Right ventricle myocardium inferior (tissue), 1 donor: ENCODE data around the gene DOCK2. TPM values are rescaled to one million over a fixed set of nuclear protein-coding genes. Genes with fewer than 3 reads are reported as not detected.
"Not testable (repeated sequence)": the region's sequence is repeated elsewhere in the genome, so short reads cannot be mapped to it uniquely, and the experiment has no call there.

Experiments
- ATAC-seq: fragments of 200-7000 bp; cut with Tn5 transposase; one replicate; pipeline ENCODE4 v1.9.1; 2020; ENCODE audit warnings: mild to moderate bottlenecking, moderate library complexity
- DNase-seq: peaks from one replicate; pipeline ENCODE4 v3.0.0; 2021; ENCODE audit errors: missing footprints
- intact Hi-C: fragments of 100-400 bp; cut with DNase I; formaldehyde crosslinking; loops from one replicate; pipeline ENCODE4 v1.11.0; 2022
- total RNA-seq: library from RNA; stranded (reverse); fragmentation: NEBNext Ultra II Directional; extraction: Animal tissue kit (Norgen Biotek cat#: 25700); gene quantifications from one replicate; pipeline ENCODE4 v1.2.1, GENCODE V29; 2021
- donor health status: DM: no; HTN: yes; CAD: no; lungs with severe emphysema.

Gene DOCK2
- total RNA-seq, 1 donor from 2014 or later = 7.9 TPM

DNA sequence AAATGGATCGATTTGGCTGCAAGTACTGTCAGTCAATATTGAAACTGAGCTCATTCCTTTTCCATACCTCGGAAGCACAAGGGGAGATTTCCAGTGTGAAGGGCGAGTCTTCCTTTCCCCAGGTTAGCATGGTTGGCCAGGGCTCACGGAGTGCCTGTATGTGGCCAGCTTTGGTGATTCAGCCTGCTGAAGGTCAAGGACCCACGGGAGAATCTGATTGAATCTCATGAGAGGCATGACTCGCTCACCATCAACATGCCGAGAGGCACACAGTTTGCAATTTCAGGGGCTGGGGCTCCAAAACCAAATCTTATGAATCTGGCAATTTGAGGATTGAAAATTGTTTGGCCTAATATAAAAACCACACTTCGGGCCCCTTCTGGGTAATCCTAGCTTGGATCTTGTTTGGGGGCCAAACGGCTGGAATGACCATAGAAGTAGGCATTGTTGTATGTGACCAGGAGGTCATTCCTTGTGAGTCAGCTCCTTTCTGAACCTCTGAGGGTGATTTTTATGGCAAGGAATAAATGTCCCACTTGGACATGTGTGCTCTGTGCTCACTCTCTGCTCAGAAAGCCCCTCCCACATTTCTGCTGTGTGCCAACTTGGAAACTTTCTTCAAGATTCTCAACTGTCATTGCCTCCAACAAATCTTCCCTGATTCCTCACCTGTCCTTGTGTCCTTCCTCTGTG lies 69.8 kb downstream of the DOCK2 start:
- DNase-seq (no peak), ATAC-seq (no peak)
- intact Hi-C loops = loop anchor here (2.0 to 10.0 kb wide), 2 partner anchors 274 to 478 kb away; partner anchors contain the start of gene INSYN2B

DNA sequence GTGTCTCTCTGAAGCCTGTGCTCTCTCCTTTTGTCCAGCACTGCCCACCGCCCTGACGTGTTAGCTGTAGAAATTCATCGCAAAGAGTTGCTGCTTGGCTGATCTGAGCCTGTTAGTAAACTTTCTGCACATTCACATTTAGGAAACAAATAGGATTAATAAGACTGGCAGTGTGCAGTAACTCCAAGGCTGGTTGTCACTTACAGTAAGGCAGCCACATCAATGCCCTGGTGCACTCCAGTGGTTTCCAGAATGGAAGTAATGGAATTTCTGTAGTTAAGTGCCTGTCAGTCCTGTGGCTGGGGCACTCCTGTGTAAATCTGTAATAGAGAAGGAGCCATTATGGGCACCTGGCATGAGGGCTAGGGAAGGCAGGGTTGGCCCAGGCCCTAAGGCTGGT lies 70.6 kb downstream of the DOCK2 start:
- intact Hi-C loops = loop anchor here (2.0 to 10.0 kb wide), 2 partner anchors 273 to 477 kb away; partner anchors contain the start of gene INSYN2B
- DNase-seq = no peak

DNA sequence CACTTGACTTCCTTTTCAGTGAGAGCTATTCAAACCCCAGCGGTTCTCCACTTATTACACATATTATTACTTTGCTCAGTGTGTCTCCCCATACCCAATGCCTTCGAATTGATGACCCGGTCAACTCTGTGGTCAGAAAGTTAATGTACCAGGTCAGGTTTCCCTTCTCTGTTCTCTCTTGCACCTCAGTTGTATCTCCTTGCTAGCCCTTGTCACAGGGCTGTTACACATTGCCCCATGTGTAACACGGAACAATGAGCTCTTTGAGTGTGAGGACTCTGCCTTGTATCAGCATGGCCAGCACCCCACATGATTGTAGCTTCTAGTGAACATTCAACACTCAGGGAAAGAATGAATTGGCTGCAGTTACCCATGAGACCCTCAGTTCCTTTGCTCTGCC lies 73.6 kb downstream of the DOCK2 start:
- intact Hi-C loops = no loop called here
- ATAC-seq (no peak), DNase-seq (no peak)

More for the DNA sequence above, 70.6 kb downstream of the DOCK2 start:
- ATAC-seq = peak; percentile 24

DNA sequence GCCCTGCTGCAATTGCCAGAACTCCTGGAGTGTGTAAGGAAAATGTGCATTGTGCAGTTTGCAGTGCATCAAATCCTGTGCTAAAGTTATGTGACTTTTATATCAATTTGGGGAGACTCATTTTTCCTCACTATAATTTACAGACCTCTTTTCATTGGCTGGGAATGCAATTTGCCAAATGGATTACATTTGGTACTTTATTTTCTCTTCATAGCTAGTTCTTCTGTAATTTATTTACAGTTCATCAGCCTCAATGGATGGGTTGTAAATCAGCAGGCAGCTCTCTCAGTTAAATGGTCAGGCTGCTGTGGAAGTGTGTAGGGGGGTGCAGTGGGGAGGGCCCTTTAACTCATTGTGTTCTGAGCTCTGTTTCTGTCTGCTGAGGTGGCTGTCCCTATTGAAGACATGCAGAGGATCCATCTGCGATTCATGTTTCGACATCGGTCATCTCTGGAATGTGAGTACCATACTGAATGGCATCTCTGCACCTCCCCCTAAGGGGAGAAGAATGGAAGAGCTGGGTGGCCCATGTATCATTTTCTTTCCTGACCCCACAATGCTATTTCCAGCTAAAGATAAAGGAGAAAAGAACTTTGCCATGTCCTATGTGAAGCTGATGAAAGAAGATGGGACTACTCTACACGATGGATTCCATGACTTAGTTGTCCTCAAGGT lies 74.6 kb downstream of the DOCK2 start:
- ATAC-seq = no peak
- DNase-seq = no peak
- intact Hi-C loops = no loop called here

DNA sequence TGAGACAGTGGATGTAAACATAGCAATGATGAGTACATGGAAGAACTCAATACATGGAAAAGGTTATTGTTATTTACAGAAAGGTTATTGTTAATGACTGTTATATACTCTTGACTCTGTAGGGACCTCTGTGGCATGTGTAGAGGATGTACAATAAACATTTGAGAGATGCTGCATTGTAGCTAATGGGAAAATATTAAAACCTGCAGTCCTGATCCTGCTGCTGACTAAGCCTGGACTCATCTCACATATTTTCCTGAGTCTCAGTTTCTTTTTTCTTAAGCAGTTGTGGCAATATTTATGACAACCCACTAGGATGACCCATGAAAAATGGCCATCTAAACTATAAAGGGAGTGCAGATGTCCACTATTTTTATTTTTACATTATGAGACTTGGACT lies 75.4 kb downstream of the DOCK2 start:
- intact Hi-C loops = no loop called here
- DNase-seq (no peak), ATAC-seq (no peak)

DNA sequence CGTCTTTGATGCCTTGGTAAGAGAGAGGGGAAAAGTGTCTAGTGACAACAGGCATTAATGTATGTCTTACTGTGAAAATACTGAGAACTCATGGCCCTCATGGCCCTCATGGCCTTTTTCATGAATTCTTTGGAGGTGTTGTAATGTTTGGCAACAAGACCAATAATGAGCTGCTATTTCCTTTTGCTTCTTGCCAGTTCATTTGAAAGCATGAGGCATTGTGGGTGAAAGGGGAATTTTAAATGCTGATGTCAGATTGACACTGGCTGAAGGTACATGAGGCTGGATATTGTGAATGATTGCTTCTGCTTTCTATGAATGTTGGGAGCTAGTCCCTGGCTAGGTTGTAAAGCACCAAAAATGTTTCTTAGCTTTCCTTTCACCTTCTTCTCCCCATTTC lies 79.2 kb downstream of the DOCK2 start:
- ATAC-seq (no peak), DNase-seq (no peak)
- intact Hi-C loops = no loop called here

DNA sequence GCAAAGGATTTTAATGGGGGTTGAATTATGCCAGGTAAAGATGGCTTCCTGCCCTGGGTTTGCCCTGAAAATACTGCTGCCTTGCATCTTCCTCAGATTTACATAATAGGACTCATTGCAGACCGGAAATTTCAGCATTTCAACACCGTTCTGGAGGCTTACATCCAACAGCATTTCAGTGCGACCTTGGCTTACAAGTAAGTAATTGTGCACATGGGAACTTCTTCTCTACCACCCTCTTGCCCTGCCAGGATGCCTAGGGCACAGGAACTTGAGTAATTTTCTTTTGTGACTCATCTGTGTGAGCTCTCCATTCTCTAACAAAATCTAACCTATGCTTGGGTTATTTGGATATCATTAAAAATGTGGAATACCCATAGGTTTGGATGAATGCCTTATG lies 80.2 kb downstream of the DOCK2 start:
- DNase-seq (no peak), ATAC-seq (no peak)
- intact Hi-C loops = no loop called here

DNA sequence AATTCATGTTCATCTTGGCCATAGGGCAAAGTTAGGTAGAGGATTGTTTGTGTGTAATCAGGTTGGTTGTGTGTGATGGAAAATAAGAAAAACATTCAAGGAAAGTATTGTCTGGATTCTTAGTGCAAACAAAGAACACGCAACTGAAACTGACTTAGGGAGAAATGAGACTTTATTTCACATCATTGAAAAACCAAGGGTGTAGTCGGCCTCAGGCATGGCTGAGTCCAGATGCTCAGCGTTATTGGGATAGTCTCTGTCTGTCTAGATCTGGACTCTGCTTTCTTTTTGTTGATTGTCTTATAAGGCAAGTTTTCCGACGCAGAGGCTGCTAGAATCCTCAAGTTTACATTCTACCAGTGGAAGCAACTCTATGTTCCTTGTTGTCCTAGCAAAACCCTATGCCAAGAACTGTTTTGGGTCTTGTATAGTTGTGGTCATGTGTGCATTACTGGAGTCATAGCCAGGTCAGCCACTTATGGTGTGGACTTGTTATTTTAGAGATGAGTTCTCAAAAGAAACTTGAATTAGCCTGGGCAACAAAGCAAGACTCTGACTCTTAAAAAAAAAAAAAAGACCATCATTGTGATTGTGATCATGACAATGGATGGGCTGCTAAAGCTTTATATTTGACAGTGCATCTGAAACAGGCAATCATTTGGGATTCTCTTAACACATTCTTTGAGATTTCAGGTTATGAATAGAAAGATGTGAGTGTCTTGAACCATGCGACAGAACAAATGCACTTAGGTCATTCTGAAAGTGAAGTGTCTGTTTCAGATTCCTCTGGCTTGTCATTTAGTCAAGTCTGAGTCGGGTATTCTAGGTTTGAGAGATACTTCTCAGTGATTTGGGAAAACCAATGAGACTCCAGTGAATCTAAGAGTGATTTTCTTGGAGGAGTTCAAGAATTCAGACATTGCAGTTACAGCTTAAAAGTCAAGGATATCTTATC lies 82.6 kb downstream of the DOCK2 start:
- intact Hi-C loops = no loop called here
- ATAC-seq = no peak
- no peak for DNase-seq

DNA sequence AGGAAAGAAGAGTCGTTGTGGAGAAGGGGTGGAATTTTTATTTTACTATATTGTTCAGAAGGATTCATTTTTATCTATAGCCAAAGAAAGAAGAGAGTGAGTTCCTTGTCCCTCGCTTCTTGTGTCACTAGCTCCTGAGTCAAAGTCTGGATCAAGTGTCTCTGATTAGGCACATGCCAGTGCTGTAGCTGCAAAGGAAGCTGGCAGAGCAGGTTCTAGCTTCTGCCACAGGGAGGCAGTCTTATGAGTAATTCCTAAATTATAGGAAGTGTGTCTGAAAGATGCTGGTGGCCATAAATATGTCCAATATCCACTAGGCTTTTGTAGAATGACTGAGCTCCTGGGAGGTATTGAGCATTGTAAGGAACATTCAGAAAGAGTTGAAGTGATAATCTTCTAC lies 84.7 kb downstream of the DOCK2 start:
- no peak for ATAC-seq
- DNase-seq = no peak
- intact Hi-C loops = no loop called here

DNA sequence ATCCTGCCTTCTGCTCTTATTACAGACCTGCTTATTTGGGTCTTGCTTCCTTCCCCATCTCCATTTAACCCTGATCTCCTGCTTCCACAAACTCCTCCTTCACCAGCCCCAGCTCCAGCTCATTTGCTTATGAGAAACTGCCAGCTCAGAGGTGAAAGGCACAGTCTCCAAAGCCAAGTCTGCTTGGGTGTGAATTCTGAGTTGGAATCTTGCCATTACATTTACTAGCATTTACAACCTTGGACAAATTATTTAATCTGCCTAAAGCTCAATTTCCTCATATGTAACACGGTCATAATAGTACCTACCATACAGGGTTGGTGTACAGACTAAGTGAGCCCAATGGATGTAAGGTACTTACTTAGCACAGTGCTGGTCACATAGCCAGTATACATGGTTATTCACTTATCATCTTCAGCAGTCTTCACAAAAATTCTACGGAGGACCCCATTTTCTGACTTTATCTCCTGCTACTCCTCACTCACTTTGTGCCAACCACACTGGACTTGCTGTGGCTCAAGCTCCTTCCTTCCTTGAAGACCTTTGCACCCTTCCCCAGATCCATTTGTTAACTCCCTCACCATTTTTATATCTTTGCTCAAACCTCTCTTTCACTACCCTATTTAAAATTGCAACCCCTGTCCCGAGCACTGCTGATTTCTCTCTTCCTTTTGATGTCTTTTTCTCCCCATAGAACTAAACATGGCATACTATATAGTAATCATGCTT lies 86.2 kb downstream of the DOCK2 start:
- DNase-seq = no peak
- intact Hi-C loops = no loop called here
- no peak for ATAC-seq

DNA sequence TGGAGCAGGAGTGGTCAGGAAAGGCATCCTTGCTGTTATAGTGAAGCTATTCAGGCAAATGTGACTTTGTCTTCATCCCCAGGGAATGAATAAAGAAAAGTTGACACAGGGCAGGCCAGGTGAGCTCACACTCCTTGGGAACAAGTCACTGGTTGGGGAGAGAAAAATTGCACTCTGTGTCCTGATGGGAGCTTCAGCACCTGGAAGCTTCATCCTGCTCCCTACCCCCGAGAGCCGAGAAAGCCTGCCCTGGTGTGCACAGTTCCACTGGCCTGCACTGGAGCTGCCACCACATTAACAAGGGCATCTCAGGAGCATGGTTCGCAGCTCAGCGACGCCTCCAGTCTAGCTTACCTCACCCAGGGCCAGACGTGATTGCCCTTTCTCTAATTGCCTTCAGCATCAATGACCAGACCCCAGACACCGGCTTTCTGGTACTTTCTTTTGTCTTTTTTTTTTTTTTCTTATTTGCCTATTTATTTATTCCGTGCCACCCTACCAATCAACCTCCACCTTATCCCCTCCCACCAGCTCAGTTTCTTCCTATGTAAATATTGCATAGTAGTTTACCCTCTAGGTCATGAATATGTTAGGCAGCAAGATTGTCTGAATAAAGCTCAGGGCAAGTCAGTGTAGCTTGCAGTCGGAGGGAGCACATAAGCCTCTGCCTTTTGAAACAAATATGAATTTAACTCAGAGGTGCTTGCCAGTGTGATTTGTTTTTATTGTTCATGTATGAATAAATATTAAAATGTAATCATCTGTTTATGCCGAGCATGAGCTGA lies 87.4 kb downstream of the DOCK2 start:
- DNase-seq (no peak), ATAC-seq (no peak)
- intact Hi-C loops = no loop called here

DNA sequence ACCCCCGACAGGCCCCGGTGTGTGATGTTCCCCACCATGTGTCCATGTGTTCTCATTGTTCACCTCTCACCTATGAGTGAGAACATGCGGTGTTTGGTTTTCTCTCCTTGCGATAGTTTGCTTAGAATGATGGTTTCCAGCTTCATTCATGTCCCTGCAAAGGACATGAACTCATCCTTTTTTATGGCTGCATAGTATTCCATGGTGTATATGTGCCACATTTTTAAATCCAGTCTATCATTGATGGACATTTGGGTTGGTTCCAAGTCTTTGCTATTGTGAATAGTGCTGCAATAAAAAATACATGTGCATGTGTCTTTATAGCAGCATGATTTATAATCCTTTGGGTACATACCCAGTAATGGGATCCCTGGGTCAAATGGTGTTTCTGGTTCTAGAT lies 88.6 kb downstream of the DOCK2 start:
- intact Hi-C loops, DNase-seq: not testable (repeated sequence)

DNA sequence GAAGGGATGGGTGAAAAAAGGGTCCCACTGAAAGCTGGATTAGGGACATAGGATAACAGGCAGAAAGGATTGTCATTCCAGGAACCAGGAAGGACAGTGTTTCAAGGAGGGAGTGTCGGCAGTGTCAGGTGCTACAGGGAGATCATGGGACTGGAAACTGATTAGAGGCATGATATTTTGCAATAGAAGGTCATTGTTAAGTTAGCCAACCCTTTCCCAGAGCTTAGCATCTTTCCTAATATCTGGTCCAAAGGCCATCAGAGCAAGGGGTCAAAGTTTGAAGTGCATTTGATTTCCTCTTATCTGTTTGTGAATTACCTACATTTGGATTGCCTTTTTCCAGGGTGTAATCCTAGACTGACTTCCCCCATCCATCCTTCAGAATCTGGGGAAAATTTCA lies 91.3 kb downstream of the DOCK2 start:
- intact Hi-C loops = no loop called here

More for the DNA sequence above, 88.6 kb downstream of the DOCK2 start:
- ATAC-seq = not testable (repeated sequence)

DNA sequence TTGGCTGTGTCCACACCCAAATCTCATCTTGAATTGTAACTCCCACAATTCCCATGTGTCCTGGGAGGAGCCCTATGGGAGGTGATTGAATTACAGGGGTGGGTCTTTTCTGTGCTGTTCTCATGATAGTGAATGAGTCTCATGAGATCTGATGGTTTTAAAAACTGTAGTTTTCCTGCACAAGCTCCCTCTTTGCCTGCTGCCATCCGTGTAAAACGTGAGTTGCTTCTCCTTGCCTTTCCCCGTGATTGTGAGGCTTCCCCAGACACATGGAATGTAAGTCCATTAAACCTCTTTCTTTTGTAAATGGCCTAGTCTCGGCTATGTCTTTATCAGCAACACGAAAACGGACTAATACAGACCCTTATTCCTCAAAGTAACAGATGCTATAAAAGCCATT lies 94.1 kb downstream of the DOCK2 start:
- intact Hi-C loops = no loop called here
- ATAC-seq (no peak), DNase-seq (no peak)

More for the DNA sequence above, 91.3 kb downstream of the DOCK2 start:
- ATAC-seq (no peak), DNase-seq (no peak)

DNA sequence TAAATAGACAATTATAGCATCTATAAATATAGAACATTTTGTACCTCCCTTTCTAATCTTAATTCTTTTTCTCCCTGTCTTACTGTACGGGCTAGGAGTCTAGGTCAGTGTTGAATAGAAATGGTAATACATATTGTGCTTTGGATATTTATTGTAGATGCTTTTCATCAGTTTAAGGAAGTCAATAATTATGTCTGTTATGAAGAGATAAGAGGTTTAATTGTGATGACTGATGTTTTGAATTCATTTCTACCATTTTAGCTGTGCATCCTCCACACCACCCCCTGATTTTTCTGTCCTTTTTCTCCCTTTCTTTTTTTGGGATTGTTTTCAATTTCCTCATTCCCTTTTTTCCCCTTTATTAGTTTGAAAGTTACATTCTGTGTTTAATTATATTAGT lies 95.8 kb downstream of the DOCK2 start:
- intact Hi-C loops = no loop called here
- DNase-seq (no peak), ATAC-seq (no peak)

DNA sequence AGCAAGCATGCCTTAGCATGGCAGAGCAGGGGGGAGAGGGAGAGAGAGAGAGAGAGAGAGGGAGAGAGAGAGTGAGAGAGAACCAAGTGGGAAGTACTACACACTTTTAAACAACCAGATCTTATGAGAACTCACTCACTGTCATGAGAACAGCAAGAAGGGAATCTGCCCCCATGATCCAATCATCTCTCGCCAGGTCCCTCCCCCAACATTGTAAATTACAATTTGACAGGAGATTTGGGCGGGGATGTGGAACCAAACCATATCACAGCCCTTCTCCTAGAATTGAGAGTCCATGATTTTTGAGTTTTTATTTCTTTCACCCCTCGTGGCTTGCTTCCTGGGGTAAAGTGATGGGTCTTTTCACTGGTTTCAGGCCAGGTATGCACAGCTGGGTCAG lies 98.8 kb downstream of the DOCK2 start:
- no peak for DNase-seq
- intact Hi-C loops = no loop called here

DNA sequence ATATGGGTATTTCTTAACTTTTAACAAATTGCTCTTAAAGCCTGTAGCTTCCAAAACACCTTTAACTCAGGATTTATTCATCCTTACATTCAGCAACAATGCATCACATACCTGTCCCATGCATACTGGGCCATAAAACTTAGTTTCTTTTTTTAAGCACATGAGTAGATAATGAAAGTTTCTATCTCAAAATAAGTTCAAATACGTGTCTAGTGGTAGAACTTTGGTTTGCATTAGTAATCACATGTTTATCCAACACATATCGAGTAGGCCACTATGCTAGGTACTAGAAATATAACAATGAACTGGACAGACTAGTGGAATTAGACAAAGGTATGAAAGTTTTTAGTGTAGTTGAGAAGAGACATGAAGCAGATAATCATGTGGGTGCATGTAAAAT lies 99.6 kb downstream of the DOCK2 start:
- no peak for DNase-seq
- intact Hi-C loops = no loop called here
- ATAC-seq = no peak

More for the DNA sequence above, 98.8 kb downstream of the DOCK2 start:
- ATAC-seq = no peak

DNA sequence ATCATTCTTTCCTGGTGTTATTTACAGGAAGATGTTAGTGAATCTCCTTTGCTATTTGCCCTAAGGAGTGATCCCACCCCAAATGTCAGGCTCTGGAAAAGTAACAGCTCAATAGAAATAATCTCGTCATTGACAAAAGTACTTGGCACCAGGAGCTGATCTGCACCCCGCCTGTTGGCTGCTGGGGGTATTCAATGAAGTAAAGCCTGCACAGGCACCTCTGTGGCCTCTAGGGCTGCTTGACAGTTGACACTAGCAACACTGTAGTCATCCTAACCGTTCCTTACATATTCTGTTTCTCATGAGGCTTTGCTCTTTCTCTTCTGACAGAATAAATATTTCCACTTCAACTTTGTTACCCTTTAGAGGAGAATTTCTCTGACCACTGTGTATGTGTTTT lies 103.4 kb downstream of the DOCK2 start:
- no peak for DNase-seq
- no peak for ATAC-seq
- intact Hi-C loops = no loop called here
